BJ (cell line): ENCODE measurements around the gene TMEM201. TPM values are rescaled to one million over a fixed set of nuclear protein-coding genes. Genes with fewer than 3 reads are reported as not detected.

ENCODE experiments used
- CTCF ChIA-PET: fragments of 350-600 bp; formaldehyde crosslinking; extraction: SDS; loops from one replicate; lab custom pipeline; 2021; ENCODE audit warnings: antibody characterized with exemption, inconsistent platforms; lab: Yijun Ruan, JAX
- POLR2A ChIA-PET: fragments of 300-600 bp; sonication (Branson Sonifier 250); formaldehyde crosslinking; extraction: SDS; loops from one replicate; lab custom pipeline; 2021; ENCODE audit warnings: antibody characterized with exemption; lab: Charles Lee
- DNase-seq: peaks from one replicate; pipeline ENCODE4 v3.0.0-alpha.2; 2011; ENCODE audit warnings: low read depth
- H3K27me3 ChIP-seq: 2 replicates; pipeline ENCODE4 v1.6.0; 2011; ENCODE audit warnings: low read length; ENCODE audit not compliant: control insufficient read depth, insufficient read depth
- H3K36me3 ChIP-seq: 2 replicates; pipeline ENCODE4 v1.5.1; 2011; ENCODE audit warnings: low read length; ENCODE audit not compliant: control insufficient read depth, insufficient read depth
- H3K4me3 ChIP-seq: 2 replicates; pipeline ENCODE4 v1.5.1; 2011; ENCODE audit warnings: low read depth, mild to moderate bottlenecking, control low read depth, low read length
- polyA plus RNA-seq: library from polyadenylated mRNA; depleted of rRNA; stranded (reverse); fragments of >200 nt; gene quantifications from 2 replicates; pipeline ENCODE4 v1.2.3, GENCODE V29; 2011; rRNA removed
- TF ChIP-seq, protein P1 (sequence below): IDR thresholded peaks from 2 replicates; pipeline ENCODE4 v1.5.1; 2011; ENCODE audit warnings: low read depth, mild to moderate bottlenecking, control low read depth, inconsistent platforms, low read length, moderate library complexity; ENCODE audit not compliant: insufficient read depth

The TMEM201 gene
- polyA plus RNA-seq, 1 experiment, result 2.9 TPM

DNA sequence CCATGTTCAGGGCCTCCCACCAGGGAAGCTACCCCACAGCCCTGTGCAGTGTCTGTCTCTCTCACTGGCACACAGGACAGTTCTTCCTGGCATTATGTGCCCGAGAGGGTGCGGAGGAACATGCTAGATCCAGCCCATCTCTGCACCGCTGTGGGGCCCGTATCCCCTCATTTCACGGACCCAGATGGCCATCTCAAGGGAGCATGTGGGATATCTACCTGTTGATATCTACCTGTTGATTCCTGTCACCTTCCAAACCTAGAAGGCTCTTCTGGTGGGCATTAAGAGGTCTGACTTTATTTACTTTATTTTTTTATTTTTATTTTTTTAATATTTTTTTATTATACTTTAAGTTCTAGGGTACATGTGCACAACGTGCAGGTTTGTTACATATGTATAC, 74.5 kb downstream of the TMEM201 start:
- Histone ChIP-seq H3K4me3 (no peak overlapping the region), H3K36me3 (no peaks in the 10 kb centered on the region), H3K27me3 (no peaks in the 10 kb centered on the region)
- POLR2A ChIA-PET, result no interaction called here
- no peak for DNase-seq
- TF ChIP-seq, protein P1, sequence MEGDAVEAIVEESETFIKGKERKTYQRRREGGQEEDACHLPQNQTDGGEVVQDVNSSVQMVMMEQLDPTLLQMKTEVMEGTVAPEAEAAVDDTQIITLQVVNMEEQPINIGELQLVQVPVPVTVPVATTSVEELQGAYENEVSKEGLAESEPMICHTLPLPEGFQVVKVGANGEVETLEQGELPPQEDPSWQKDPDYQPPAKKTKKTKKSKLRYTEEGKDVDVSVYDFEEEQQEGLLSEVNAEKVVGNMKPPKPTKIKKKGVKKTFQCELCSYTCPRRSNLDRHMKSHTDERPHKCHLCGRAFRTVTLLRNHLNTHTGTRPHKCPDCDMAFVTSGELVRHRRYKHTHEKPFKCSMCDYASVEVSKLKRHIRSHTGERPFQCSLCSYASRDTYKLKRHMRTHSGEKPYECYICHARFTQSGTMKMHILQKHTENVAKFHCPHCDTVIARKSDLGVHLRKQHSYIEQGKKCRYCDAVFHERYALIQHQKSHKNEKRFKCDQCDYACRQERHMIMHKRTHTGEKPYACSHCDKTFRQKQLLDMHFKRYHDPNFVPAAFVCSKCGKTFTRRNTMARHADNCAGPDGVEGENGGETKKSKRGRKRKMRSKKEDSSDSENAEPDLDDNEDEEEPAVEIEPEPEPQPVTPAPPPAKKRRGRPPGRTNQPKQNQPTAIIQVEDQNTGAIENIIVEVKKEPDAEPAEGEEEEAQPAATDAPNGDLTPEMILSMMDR, result no peak
- CTCF ChIA-PET, result no interaction called here

Other genes starting within 250 kb of the TMEM201 start
- 2.7 and 3.7 TPM in 2 replicates for gene SLC25A33, start 49.4 kb upstream of the TMEM201 start, polyA plus RNA-seq
- gene PIK3CD, start 62.8 kb downstream of the TMEM201 start, polyA plus RNA-seq, result 5.8 and 9.2 TPM in 2 replicates
- 25.9 and 34.3 TPM in 2 replicates for gene CLSTN1, start 235.1 kb downstream of the TMEM201 start, polyA plus RNA-seq